Globus pallidus (tissue), 1 donor: ENCODE data around the gene RPL7L1.

ENCODE experiments used
- DNase-seq: peaks from one replicate; pipeline ENCODE4 v3.0.0-alpha.2; 2015; ENCODE audit warnings: low spot score

The RPL7L1 gene

GRCh38 chr6:42933205-42933604 is 53.8 kb downstream of the RPL7L1 start:
- peak; percentile 18 for DNase-seq

- no peak for DNase-seq
Observed at GRCh38 chr6:42935322-42935721, 55.9 kb downstream of the RPL7L1 start.

GRCh38 chr6:42936398-42936797 is 57.0 kb downstream of the RPL7L1 start:
- DNase-seq = no peak

- DNase-seq = no peak
Observed at GRCh38 chr6:42937548-42938427, 58.4 kb downstream of the RPL7L1 start.

- no peak for DNase-seq
Observed at GRCh38 chr6:42938428-42938796, 59.0 kb downstream of the RPL7L1 start.

- DNase-seq = no peak
Observed at GRCh38 chr6:42938987-42939809, 59.8 kb downstream of the RPL7L1 start.
